Activated CD4-positive, alpha-beta T cell treated with anti-CD3 and anti-CD28 coated beads, Interleukin-2, amount 50 U/mL, for 16 hours (primary cell): ENCODE results near the gene PTPN9.
"Not testable (repeated sequence)": the region's sequence is repeated elsewhere in the genome, so short reads cannot be mapped to it uniquely, and the experiment has no call there.

Experiments
- DNase-seq: peaks from one replicate; pipeline ENCODE4 v3.0.0-alpha.2; 2020

Gene PTPN9

GRCh38 chr15:75582943-75583342 is 3.8 kb upstream of the PTPN9 start:
- not testable (repeated sequence) for DNase-seq

- peak; percentile 17 for DNase-seq
These were observed 755 bp downstream of the PTPN9 start for GRCh38 chr15:75578173-75578947.

- DNase-seq = no peak
These were observed 1.5 kb downstream of the PTPN9 start for GRCh38 chr15:75577401-75578172.

- peak; percentile 16 for DNase-seq
These were observed 5.3 kb downstream of the PTPN9 start for GRCh38 chr15:75573648-75574384.

- no peak for DNase-seq
These were observed 8.8 kb downstream of the PTPN9 start for GRCh38 chr15:75570126-75570845.

- DNase-seq = no peak
These were observed 13.8 kb downstream of the PTPN9 start for GRCh38 chr15:75565062-75565970.

- DNase-seq = no peak
These were observed 17.2 kb downstream of the PTPN9 start for GRCh38 chr15:75561888-75562287.

- DNase-seq = not testable (repeated sequence)
These were observed 19.8 kb downstream of the PTPN9 start for GRCh38 chr15:75559360-75559759.

GRCh38 chr15:75558955-75559354 is 20.2 kb downstream of the PTPN9 start:
- not testable (repeated sequence) for DNase-seq

GRCh38 chr15:75554717-75555116 is 24.4 kb downstream of the PTPN9 start:
- no peak for DNase-seq

- DNase-seq = no peak
These were observed 25.5 kb downstream of the PTPN9 start for GRCh38 chr15:75553659-75554058.

- DNase-seq = no peak
These were observed 28.0 kb downstream of the PTPN9 start for GRCh38 chr15:75551091-75551490.

GRCh38 chr15:75545064-75545463 is 34.1 kb downstream of the PTPN9 start:
- no peak for DNase-seq

- DNase-seq = no peak
These were observed 34.8 kb downstream of the PTPN9 start for GRCh38 chr15:75544359-75544758.

- DNase-seq = not testable (repeated sequence)
These were observed 36.1 kb downstream of the PTPN9 start for GRCh38 chr15:75542949-75543545.

- DNase-seq = no peak
These were observed 36.7 kb downstream of the PTPN9 start for GRCh38 chr15:75542386-75542797.

- DNase-seq = no peak
These were observed 40.7 kb downstream of the PTPN9 start for GRCh38 chr15:75538376-75538775.

- no peak for DNase-seq
These were observed 45.2 kb downstream of the PTPN9 start for GRCh38 chr15:75533945-75534344.

- DNase-seq = no peak
These were observed 46.5 kb downstream of the PTPN9 start for GRCh38 chr15:75532413-75533250.

- DNase-seq = no peak
These were observed 48.1 kb downstream of the PTPN9 start for GRCh38 chr15:75531041-75531450.
